NCI-H2107 treated with DMSO at 0.1 percent for 48 hours (cell line): ENCODE data around the gene SZT2.
"Not testable (repeated sequence)": the region's sequence is repeated elsewhere in the genome, so short reads cannot be mapped to it uniquely, and the experiment has no call there.

Source experiments
- DNase-seq: peaks from one replicate; lab custom pipeline; 2025; ENCODE audit not compliant: unreplicated experiment; lab: John Stamatoyannopoulos, UW

Gene SZT2

DNA sequence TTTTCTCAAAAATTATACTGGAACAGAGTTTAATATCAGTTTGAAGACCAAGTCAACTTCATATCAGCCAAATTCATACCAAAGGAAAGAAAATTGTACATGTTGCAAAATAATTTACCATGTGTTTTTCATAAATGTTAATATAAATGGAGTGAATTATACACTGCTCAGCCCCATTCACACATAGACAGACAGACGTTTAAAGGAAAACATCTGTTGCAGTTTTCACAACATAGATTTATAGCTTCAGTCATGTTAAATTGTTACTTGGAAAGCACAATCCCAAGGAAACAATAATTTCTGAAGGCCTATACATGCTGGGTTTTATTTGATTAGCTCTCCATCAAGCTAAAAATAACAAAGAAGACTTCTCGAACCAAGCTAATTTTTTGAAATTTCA, 91.8 kb downstream of the SZT2 start:
- no peak for DNase-seq

DNA sequence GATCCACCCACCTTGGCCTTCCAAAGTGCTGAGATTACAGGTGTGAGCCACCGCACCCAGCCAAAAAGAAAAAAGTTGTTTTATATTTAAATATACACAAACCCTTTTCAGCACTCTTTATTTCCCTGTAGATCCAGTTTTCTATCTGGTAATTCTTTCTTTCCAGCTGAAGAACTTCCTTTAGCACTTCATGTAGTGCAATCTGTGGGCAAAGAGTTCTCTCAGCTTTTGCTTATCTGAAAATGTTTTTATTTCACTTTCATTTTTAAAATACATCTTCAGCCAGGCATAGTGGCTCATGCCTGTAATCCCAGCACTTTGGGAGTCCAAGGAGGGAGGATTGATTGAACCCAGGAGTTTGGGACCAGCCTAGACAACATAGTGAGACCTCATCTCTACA, 92.5 kb downstream of the SZT2 start:
- DNase-seq, result no peak

DNA sequence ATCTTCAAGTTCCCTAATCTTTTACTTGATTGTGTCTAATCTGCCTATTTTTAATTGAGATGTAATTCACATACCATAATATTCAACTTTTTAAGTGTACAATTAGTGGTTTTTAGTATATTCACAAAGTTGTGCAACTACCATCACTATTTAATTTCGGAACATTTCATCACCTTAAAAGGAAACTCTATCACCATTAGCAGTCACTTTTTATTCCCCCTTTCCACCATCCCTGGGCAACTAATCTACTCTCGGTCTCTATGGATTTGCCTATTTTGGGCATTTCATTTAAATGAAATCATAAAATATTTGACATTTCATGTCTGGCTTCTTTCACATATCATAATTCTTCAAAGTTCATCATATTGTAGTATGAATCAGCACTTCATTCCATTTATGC, 94.7 kb downstream of the SZT2 start:
- DNase-seq, result no peak

DNA sequence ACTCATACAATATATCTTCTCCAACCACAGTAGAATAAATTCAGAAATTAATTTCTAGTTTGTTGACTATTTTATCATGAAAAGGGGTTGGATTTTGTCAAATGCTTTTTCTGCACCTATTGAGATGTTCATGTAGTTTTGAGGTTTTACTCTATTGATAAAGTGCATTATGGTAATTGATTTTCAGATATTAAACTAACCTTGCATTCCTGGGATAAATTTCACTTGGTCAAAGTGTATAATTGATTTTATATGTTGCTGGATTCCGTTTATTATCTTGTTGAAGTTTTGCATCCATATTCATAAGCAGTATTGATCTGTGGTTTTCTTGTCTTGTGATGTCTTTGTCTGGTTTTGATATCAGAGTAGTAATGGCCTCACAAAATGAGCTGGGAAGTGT, 98.5 kb downstream of the SZT2 start:
- no peak for DNase-seq

DNA sequence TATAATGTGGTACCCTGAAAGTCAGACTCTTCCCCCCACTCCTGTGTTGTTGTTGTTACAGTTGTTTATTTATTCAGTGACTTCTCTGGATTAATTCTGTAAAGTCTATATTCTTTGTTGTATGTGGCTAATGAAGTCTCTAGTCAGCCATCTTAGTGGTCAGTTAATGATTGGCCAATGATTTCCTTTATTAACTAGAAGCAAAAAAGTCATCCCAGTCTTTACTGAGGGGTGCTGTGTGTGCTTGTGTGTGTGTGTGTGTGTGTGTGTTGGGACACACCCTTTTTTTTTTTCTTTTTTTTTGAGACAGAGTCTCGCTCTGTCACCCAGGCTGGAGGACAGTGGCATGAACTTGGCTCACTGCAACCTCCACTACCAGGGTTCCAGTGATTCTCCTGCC, 101.4 kb downstream of the SZT2 start:
- no peak for DNase-seq

DNA sequence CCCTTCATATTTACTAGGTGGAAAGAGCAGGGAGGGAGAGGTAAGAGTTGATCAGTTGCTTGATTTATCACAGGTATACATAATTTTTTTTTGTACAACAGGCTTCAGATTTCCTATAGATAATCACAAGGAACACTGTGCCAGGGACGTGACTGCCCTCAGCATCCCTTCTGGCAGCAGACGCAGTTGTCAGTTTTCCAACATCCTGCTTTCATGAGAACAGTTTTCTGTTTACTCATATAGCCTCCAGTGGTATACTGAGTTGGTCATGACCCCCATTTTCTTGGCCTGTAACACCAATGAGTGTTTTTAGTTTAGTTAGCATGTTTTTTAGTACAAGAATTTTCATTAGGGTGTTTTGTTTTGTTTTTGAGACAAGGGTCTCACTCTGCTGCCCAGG, 103.1 kb downstream of the SZT2 start:
- DNase-seq, result no peak

DNA sequence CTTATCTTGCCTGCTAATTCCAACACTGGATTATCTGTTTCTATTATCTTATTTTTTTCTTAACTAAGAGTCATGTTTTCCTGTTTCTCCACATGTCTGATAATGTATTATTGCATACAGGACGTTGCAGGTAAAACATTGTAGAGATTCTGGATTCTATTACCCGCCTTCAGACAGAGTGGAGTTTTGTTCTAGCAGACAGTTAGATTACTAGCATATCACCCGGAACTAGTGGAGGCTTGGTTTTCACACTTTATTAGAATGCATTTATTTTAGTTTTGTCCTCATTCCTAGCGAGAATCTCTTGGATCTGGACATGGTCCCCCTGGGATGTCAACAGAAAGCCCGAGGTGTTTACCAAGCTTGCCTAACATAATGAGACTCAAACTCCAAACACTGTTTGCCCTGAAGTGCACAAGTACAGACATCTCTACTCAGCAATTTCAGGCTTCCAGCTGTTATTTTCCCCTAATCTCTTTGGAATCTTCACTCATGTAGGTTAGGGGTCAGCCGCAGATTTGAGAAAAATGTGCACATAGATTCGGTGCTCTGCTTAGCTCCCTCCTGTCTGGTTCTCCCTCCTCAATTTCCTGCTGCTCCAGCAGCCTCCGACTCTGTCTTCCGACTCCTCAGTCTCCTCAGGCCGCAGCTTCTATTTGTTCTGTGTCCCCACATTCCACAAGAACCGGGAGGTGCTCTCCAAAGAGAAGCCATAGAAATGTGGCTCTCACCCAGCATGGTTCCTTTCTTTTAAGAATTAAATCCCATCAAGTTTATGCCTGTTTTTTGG, 104.2 kb downstream of the SZT2 start:
- no peak for DNase-seq

DNA sequence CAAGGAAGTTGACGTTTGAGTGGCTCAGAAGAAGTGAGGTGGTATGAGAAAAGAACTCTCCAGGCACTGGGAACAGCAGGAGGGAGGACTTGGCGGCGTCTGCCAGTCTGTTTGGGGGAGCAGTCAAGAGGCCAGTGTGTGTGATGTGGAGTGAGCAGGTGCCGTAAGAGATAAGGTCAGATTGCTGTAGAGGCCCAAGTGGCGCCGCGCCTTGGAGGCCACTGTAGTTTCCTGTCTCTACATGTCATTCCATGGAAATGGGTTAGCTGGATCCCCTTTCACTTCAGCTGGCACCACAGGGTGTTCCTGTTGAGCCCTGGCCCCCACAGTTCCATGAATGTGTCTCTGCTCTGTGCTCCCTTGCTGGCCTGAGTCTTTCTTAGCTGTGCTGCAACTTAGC, 105.5 kb downstream of the SZT2 start:
- DNase-seq, result no peak

DNA sequence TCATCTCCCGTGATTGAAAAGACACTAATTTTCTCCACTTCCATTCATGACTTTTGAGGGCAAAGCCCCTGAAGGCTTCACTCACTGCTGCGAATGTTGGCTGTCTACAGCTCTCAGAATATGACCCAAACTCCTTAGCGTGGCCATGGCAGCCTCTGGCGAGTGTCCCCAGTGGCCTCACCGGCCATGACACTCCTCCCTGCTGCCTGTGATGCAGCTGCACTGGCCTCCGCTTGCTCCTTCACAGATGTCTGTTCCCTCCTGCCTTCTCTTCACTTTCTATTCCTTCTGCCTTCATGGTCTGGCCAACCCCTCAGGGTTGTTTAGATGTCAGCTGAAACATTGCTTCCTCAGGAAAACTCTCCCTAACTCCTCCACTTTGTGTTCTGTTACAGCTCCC, 110.2 kb downstream of the SZT2 start:
- DNase-seq, result no peak

DNA sequence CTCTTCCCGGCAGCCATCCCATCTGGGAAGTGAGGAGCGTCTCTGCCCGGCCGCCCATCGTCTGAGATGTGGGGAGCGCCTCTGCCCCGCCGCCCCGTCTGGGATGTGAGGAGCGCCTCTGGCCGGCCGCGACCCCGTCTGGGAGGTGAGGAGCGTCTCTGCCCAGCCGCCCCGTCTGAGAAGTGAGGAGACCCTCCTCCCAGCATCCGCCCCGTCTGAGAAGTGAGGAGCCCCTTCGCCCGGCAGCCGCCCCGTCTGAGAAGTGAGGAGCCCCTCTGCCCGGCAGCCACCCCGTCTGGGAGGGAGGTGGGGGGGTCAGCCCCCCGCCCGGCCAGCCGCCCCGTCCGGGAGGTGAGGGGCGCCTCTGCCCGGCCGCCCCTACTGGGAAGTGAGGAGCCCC, 112.1 kb downstream of the SZT2 start:
- not testable (repeated sequence) for DNase-seq

DNA sequence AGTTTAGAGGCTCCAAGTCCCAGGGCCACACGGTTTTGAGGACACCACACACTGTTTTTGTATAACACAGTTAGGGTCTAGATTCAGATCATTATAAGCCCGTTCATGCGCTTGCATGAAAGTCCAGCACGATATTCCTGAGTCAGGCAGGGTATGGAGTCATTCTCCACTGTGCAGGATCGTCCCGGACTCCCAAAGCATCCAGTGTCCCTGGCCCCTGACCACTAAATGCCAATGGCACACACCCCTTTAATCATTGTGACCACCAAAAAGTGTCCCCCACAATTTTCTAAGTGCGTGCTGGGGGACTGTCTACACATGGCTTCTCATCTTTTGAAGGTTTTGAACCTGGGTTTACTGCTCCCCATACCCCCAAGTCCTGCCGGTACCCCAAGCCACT, 113.8 kb downstream of the SZT2 start:
- no peak for DNase-seq
